ENCODE data around the gene FPGT.

- TF ChIP-seq EZH2phosphoT487 (IDR thresholded peaks at IDR 0.05; ENCODE audit: borderline replicate concordance) (no peak), CBX3 (IDR thresholded peaks at IDR 0.05; ENCODE audit: low read depth) (no peak), CTCF (IDR thresholded peaks at IDR 0.05 in 2 of 3, conservative IDR thresholded peaks at IDR 0.05 in 1 of 3; ENCODE audit: borderline replicate concordance in 1 of 3, insufficient read depth in 1 of 3, low read depth in 2 of 3, low read length in 2 of 3) (no peak)
These were observed 38.4 kb downstream of the FPGT start for GRCh38 chr1:74236440-74236839.

All from HCT116 (cell line).